ENCODE results near the gene ROPN1. TPM values are rescaled to one million over a fixed set of nuclear protein-coding genes. Genes with fewer than 3 reads are reported as not detected.

ROPN1 gene
- total RNA-seq, 1 donor from 2014 or later: 1.4 TPM

- DNase-seq (ENCODE audit: low spot score): no peak
Observed at GRCh38 chr3:123949641-123950040, 42.3 kb downstream of the ROPN1 start.

- DNase-seq (ENCODE audit: low spot score): no peak
Observed at GRCh38 chr3:123948449-123948848, 43.5 kb downstream of the ROPN1 start.

- no peak for DNase-seq (ENCODE audit: low spot score)
Observed at GRCh38 chr3:123947482-123947881, 44.4 kb downstream of the ROPN1 start.

- no peak for DNase-seq (ENCODE audit: low spot score)
Observed at GRCh38 chr3:123941542-123941941, 50.4 kb downstream of the ROPN1 start.

- DNase-seq (ENCODE audit: low spot score): no peak
Observed at GRCh38 chr3:123941121-123941520, 50.8 kb downstream of the ROPN1 start.

- DNase-seq (ENCODE audit: low spot score): no peak
Observed at GRCh38 chr3:123939706-123940105, 52.2 kb downstream of the ROPN1 start.

- DNase-seq (ENCODE audit: low spot score): no peak
Observed at GRCh38 chr3:123936400-123936799, 55.5 kb downstream of the ROPN1 start.

GRCh38 chr3:123935830-123936229 is 56.1 kb downstream of the ROPN1 start:
- no peak for DNase-seq (ENCODE audit: low spot score)

GRCh38 chr3:123934250-123934649 is 57.7 kb downstream of the ROPN1 start:
- DNase-seq (ENCODE audit: low spot score): no peak

- DNase-seq (ENCODE audit: low spot score): no peak
Observed at GRCh38 chr3:123930445-123930844, 61.5 kb downstream of the ROPN1 start.

- no peak for DNase-seq (ENCODE audit: low spot score)
Observed at GRCh38 chr3:123929325-123929724, 62.6 kb downstream of the ROPN1 start.

GRCh38 chr3:123926396-123926795 is 65.5 kb downstream of the ROPN1 start:
- DNase-seq (ENCODE audit: low spot score): no peak

- DNase-seq (ENCODE audit: low spot score): no peak
Observed at GRCh38 chr3:123920868-123921267, 71.1 kb downstream of the ROPN1 start.

- DNase-seq (ENCODE audit: low spot score): no peak
Observed at GRCh38 chr3:123920383-123920782, 71.5 kb downstream of the ROPN1 start.

GRCh38 chr3:123919353-123919752 is 72.6 kb downstream of the ROPN1 start:
- no peak for DNase-seq (ENCODE audit: low spot score)

Other genes with a start within 250 kb of the ROPN1 start
- 1,145 TPM for gene MYLK, start 107.8 kb downstream of the ROPN1 start, total RNA-seq (ENCODE audit: insufficient read depth, low replicate concordance)
- 139 TPM for gene CCDC14, start 30.9 kb downstream of the ROPN1 start, total RNA-seq (ENCODE audit: insufficient read depth, low replicate concordance)
- gene KALRN, start 41.2 kb upstream of the ROPN1 start, total RNA-seq (ENCODE audit: insufficient read depth, low replicate concordance): 35.4 TPM

Data from umbilical cord (tissue), 2 donors.